ENCODE data around the gene SPON1. TPM values are rescaled to one million over a fixed set of nuclear protein-coding genes. Genes with fewer than 3 reads are reported as not detected.

Gene SPON1
- total RNA-seq, 2 experiments from 2014 or later, result 0.96 to 1.4 TPM

GRCh38 chr11:14299921-14300320 lies 337.4 kb downstream of the SPON1 start:
- Mint-ChIP-seq H3K36me3 (ENCODE audit: low read depth) (peaks cover 2% of the 10 kb centered on the region), H3K27ac (no peak overlapping the region), H3K4me3 (no peak overlapping the region), H3K9me3 (no peaks in the 10 kb centered on the region), H3K27me3 (no peaks in the 10 kb centered on the region), H3K4me1 (ENCODE audit: low read depth) (peaks cover 22% of the 10 kb centered on the region)
- intact Hi-C loops (cut with micrococcal nuclease), result loop anchor here (2.0 to 5.0 kb wide), 2 partner anchors 117 to 155 kb away; no protein-coding TSS in a partner anchor
- DNase-seq (no peak), ATAC-seq (no peak)
- TF ChIP-seq CTCF (IDR thresholded peaks at IDR 0.05), result no peak
- POLR2A ChIA-PET, result interaction anchor here (0.6 kb wide), 1 partner anchor 87 kb away, joined by 3 read pairs; no protein-coding TSS in a partner anchor
- CTCF ChIA-PET, result interaction anchor here (0.7 to 8.4 kb wide), 18 partner anchors 11 to 165 kb away, joined by 3 to 128 read pairs (median 6); no protein-coding TSS in a partner anchor

- POLR2A ChIA-PET, result interaction anchor here (0.6 to 1.1 kb wide), 2 partner anchors 148 to 152 kb away, joined by 3 to 4 read pairs; no protein-coding TSS in a partner anchor
- DNase-seq, result peak; percentile 71
- CTCF ChIA-PET, result interaction anchor here (0.7 to 8.4 kb wide), 34 partner anchors 10 to 201 kb away, joined by 3 to 128 read pairs (median 6); no protein-coding TSS in a partner anchor
- H3K9me3 Mint-ChIP-seq, result no peaks in the 10 kb centered on the region
- TF ChIP-seq CTCF (IDR thresholded peaks at IDR 0.05), result peak; percentile 69
- no peaks in the 10 kb centered on the region for H3K27me3 Mint-ChIP-seq
- H3K36me3 Mint-ChIP-seq (ENCODE audit: low read depth), result peaks cover 2% of the 10 kb centered on the region
- intact Hi-C loops (cut with micrococcal nuclease), result loop anchor here (2.0 to 5.0 kb wide), 2 partner anchors 117 to 154 kb away; no protein-coding TSS in a partner anchor
- ATAC-seq, result peak; percentile 95
- no peak overlapping the region for H3K27ac Mint-ChIP-seq
- H3K4me3 Mint-ChIP-seq, result no peak overlapping the region
- peaks cover 23% of the 10 kb centered on the region for H3K4me1 Mint-ChIP-seq (ENCODE audit: low read depth)
These were observed 338.3 kb downstream of the SPON1 start for GRCh38 chr11:14300661-14301304.

GRCh38 chr11:14304601-14305000 lies 342.1 kb downstream of the SPON1 start:
- ChIA-PET POLR2A (interaction anchor here (0.7 to 1.3 kb wide), 2 partner anchors 32 to 108 kb away, joined by 3 read pairs; no protein-coding TSS in a partner anchor), CTCF (interaction anchor here (0.9 to 8.4 kb wide), 12 partner anchors 10 to 161 kb away, joined by 3 to 128 read pairs (median 3); no protein-coding TSS in a partner anchor)
- ATAC-seq, result no peak
- H3K4me1 Mint-ChIP-seq (ENCODE audit: low read depth), result peaks cover 24% of the 10 kb centered on the region
- H3K27ac Mint-ChIP-seq, result no peak overlapping the region
- intact Hi-C loops (cut with micrococcal nuclease), result loop anchor here (5.0 kb wide), 1 partner anchor 113 kb away; no protein-coding TSS in a partner anchor
- no peak for DNase-seq
- no peaks in the 10 kb centered on the region for H3K36me3 Mint-ChIP-seq (ENCODE audit: low read depth)
- H3K4me3 Mint-ChIP-seq, result no peak overlapping the region
- no peak for TF ChIP-seq CTCF (IDR thresholded peaks at IDR 0.05)
- H3K9me3 Mint-ChIP-seq, result no peaks in the 10 kb centered on the region
- H3K27me3 Mint-ChIP-seq, result no peaks in the 10 kb centered on the region

GRCh38 chr11:14305649-14306048 lies 343.1 kb downstream of the SPON1 start:
- no peak overlapping the region for H3K27ac Mint-ChIP-seq
- ChIA-PET POLR2A (interaction anchor here (0.6 to 1.3 kb wide), 3 partner anchors 30 to 343 kb away, joined by 3 read pairs; partner anchors contain the start of gene SPON1), CTCF (interaction anchor here (1.3 to 8.4 kb wide), 7 partner anchors 14 to 148 kb away, joined by 3 to 128 read pairs (median 4); no protein-coding TSS in a partner anchor)
- H3K4me3 Mint-ChIP-seq, result no peak overlapping the region
- H3K4me1 Mint-ChIP-seq (ENCODE audit: low read depth), result peaks cover 24% of the 10 kb centered on the region
- DNase-seq, result no peak
- no peaks in the 10 kb centered on the region for H3K36me3 Mint-ChIP-seq (ENCODE audit: low read depth)
- no peaks in the 10 kb centered on the region for H3K27me3 Mint-ChIP-seq
- intact Hi-C loops (cut with micrococcal nuclease), result no loop called here
- H3K9me3 Mint-ChIP-seq, result no peaks in the 10 kb centered on the region
- no peak for TF ChIP-seq CTCF (IDR thresholded peaks at IDR 0.05)
- no peak for ATAC-seq

- no peak overlapping the region for H3K27ac Mint-ChIP-seq
- no peak for TF ChIP-seq CTCF (IDR thresholded peaks at IDR 0.05)
- no peaks in the 10 kb centered on the region for H3K9me3 Mint-ChIP-seq
- intact Hi-C loops (cut with micrococcal nuclease), result no loop called here
- peaks cover 24% of the 10 kb centered on the region for H3K4me1 Mint-ChIP-seq (ENCODE audit: low read depth)
- CTCF ChIA-PET, result interaction anchor here (1.3 to 8.4 kb wide), 2 partner anchors 139 to 148 kb away, joined by 3 to 128 read pairs; no protein-coding TSS in a partner anchor
- DNase-seq, result no peak
- POLR2A ChIA-PET, result no interaction called here
- no peak overlapping the region for H3K4me3 Mint-ChIP-seq
- H3K27me3 Mint-ChIP-seq, result no peaks in the 10 kb centered on the region
- H3K36me3 Mint-ChIP-seq (ENCODE audit: low read depth), result peaks cover 2% of the 10 kb centered on the region
- no peak for ATAC-seq
These were observed 344.0 kb downstream of the SPON1 start for GRCh38 chr11:14306481-14306880.

Data from activated CD8-positive, alpha-beta T cell treated with anti-CD3 and anti-CD28 coated beads for 36 hours (primary cell).